Activated CD4-positive, alpha-beta T cell treated with anti-CD3 and anti-CD28 coated beads, Interleukin-2, amount 10 ng/mL, durations not matched to agents 7 days and 5 days (primary cell): ENCODE results near the gene KCNMA1. TPM values are rescaled to one million over a fixed set of nuclear protein-coding genes. Genes with fewer than 3 reads are reported as not detected.

Source experiments
- CTCF ChIA-PET: fragments of 350-600 bp; sonication (Branson Sonifier 250); formaldehyde crosslinking; loops from one replicate; lab custom pipeline; 2021; ENCODE audit warnings: antibody characterized with exemption; lab: Charles Lee
- POLR2A ChIA-PET: fragments of 350-600 bp; sonication (Branson Sonifier 250); formaldehyde crosslinking; loops from one replicate; lab custom pipeline; 2021; ENCODE audit warnings: antibody characterized with exemption; lab: Charles Lee
- DNase-seq: peaks from one replicate; pipeline ENCODE4 v3.0.0-alpha.2; 2020
- H3K27ac Mint-ChIP-seq: one replicate; pipeline ENCODE4 v1.8.0; 2021; ENCODE audit warnings: mild to moderate bottlenecking, moderate library complexity, mixed read lengths
- H3K27me3 Mint-ChIP-seq: one replicate; pipeline ENCODE4 v1.8.0; 2021; ENCODE audit warnings: mixed read lengths
- H3K36me3 Mint-ChIP-seq: one replicate; pipeline ENCODE4 v1.8.0; 2021; ENCODE audit warnings: low read depth, mixed read lengths
- H3K4me1 Mint-ChIP-seq: one replicate; pipeline ENCODE4 v1.8.0; 2021; ENCODE audit warnings: mixed read lengths
- H3K4me3 Mint-ChIP-seq: one replicate; pipeline ENCODE4 v1.8.0; 2021; ENCODE audit warnings: mild to moderate bottlenecking, moderate library complexity, mixed read lengths
- H3K9me3 Mint-ChIP-seq: one replicate; pipeline ENCODE4 v1.8.0; 2021; ENCODE audit warnings: mixed read lengths
- total RNA-seq, 2 experiments: library from RNA; stranded (reverse); gene quantifications; one replicate each; pipeline ENCODE4 v1.2.3, GENCODE V29; 2021

KCNMA1 gene
- total RNA-seq, 2 experiments from 2014 or later = not detected

DNA sequence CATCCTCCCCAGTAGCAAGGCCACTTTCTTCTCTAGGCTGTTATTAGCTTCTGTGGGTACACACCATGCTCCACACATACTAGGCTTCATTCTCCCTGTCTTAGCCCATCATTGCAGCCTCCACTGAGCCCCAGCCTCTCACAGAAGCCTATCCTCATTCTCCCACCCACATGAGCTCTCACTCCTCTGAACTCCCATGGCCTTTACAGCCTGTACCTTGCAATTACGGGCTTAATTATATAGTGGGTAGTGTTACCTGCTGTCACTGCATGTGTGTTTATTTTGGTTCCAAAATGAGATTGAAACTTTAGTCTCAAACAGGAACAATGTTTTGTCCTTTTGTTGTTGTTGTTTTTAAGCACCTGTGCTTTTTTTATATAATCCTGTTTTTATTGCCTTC, 460.0 kb downstream of the KCNMA1 start:
- Mint-ChIP-seq H3K36me3 (no peaks in the 10 kb centered on the region), H3K27ac (no peak overlapping the region), H3K4me1 (no peaks in the 10 kb centered on the region), H3K27me3 (no peaks in the 10 kb centered on the region), H3K9me3 (no peaks in the 10 kb centered on the region), H3K4me3 (no peak overlapping the region)
- no peak for DNase-seq
- CTCF ChIA-PET = interaction anchor here (0.5 kb wide), 1 partner anchor 329 kb away, joined by 4 read pairs; no protein-coding TSS in a partner anchor
- POLR2A ChIA-PET = no interaction called here

DNA sequence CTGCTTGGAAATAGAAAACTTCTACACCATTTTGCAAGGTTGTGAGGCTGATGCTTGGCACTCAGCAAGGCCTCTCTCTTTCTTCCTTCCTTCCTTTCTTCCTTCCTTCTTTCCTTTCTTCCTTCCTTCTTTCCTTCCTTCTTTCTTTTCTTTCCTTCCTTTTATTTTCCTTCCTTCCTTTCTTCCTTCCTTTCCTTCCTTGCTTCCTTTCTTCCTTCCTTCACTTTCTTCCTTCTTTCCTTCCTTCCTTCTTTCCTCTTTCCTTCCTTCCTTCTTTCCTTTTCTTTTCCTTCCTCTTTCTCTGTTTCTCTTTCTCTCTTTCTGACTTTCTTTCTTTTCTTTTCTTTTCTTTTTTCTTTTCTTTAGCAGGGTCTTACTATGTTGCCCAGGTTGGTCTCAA, 460.4 kb downstream of the KCNMA1 start:
- Mint-ChIP-seq H3K27ac (no peak overlapping the region), H3K4me1 (no peaks in the 10 kb centered on the region), H3K27me3 (no peaks in the 10 kb centered on the region), H3K9me3 (no peaks in the 10 kb centered on the region), H3K36me3 (no peaks in the 10 kb centered on the region), H3K4me3 (no peak overlapping the region)
- no peak for DNase-seq
- CTCF ChIA-PET = interaction anchor here (0.5 kb wide), 1 partner anchor 330 kb away, joined by 4 read pairs; no protein-coding TSS in a partner anchor
- POLR2A ChIA-PET = no interaction called here

- Mint-ChIP-seq H3K4me1 (no peaks in the 10 kb centered on the region), H3K36me3 (no peaks in the 10 kb centered on the region), H3K9me3 (no peaks in the 10 kb centered on the region), H3K4me3 (no peak overlapping the region), H3K27ac (no peak overlapping the region), H3K27me3 (no peaks in the 10 kb centered on the region)
- ChIA-PET POLR2A (no interaction called here), CTCF (interaction anchor here (0.7 to 1.2 kb wide), 2 partner anchors 10 to 465 kb away, joined by 3 read pairs; no protein-coding TSS in a partner anchor)
- no peak for DNase-seq
Measured at GRCh38 chr10:77176232-77176631, 461.4 kb downstream of the KCNMA1 start.

GRCh38 chr10:77175631-77176222, 461.9 kb downstream of the KCNMA1 start:
- H3K36me3 Mint-ChIP-seq = no peaks in the 10 kb centered on the region
- no peaks in the 10 kb centered on the region for H3K9me3 Mint-ChIP-seq
- no peaks in the 10 kb centered on the region for H3K4me1 Mint-ChIP-seq
- CTCF ChIA-PET = interaction anchor here (1.0 to 1.2 kb wide), 2 partner anchors 466 to 472 kb away, joined by 3 read pairs; no protein-coding TSS in a partner anchor
- H3K4me3 Mint-ChIP-seq = no peak overlapping the region
- POLR2A ChIA-PET = no interaction called here
- no peak overlapping the region for H3K27ac Mint-ChIP-seq
- H3K27me3 Mint-ChIP-seq = no peaks in the 10 kb centered on the region
- DNase-seq = no peak

- ChIA-PET CTCF (interaction anchor here (0.8 to 1.4 kb wide), 2 partner anchors 467 to 537 kb away, joined by 3 to 5 read pairs; no protein-coding TSS in a partner anchor), POLR2A (no interaction called here)
- DNase-seq = peak; percentile 77
- Mint-ChIP-seq H3K4me1 (no peaks in the 10 kb centered on the region), H3K27me3 (no peaks in the 10 kb centered on the region), H3K4me3 (no peak overlapping the region), H3K36me3 (no peaks in the 10 kb centered on the region), H3K9me3 (no peaks in the 10 kb centered on the region), H3K27ac (no peak overlapping the region)
Measured at GRCh38 chr10:77173615-77174461, 463.8 kb downstream of the KCNMA1 start.

DNA sequence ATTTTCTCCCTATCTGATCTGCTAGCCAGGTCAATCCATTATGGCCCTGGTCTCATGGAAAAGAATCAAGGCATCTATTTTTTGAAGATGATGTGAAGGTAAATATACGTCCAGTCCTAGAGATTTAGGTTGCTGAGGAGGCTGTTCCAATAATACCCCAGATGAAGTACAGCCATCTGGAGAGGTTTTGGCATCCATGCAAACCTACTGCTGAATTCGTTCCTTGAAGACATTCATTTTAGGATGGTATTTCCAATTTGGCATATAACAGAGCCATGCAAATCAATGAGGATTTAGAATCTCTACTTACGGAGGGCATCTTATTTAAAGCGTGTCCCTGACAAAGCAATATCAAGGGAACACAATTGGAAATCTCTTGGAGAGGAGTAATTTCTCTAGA, 465.5 kb downstream of the KCNMA1 start:
- no peaks in the 10 kb centered on the region for H3K9me3 Mint-ChIP-seq
- H3K4me3 Mint-ChIP-seq = no peak overlapping the region
- ChIA-PET POLR2A (no interaction called here), CTCF (interaction anchor here (1.5 kb wide), 1 partner anchor 475 kb away, joined by 3 read pairs; no protein-coding TSS in a partner anchor)
- H3K27ac Mint-ChIP-seq = no peak overlapping the region
- DNase-seq = no peak
- H3K36me3 Mint-ChIP-seq = no peaks in the 10 kb centered on the region
- H3K4me1 Mint-ChIP-seq = no peaks in the 10 kb centered on the region
- H3K27me3 Mint-ChIP-seq = peaks cover 5% of the 10 kb centered on the region

DNA sequence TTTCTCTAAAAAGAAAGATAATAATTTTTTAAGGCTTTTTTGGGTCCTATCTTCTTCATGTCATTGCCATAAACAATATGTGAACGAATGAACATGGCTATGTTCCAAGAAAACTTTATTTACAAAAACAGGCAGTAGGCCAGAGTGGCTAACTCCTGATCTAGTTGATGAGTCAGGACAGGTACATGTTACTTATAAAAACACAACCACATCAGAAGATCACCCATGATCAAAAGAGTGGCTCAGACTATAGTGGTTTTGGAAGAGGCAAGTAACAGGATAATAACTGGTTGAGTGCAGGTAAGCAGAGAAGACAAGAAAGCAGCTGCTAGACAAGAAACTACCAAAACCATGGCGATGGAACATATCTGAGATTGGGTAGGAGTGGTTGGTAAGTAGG, 468.7 kb downstream of the KCNMA1 start:
- CTCF ChIA-PET = interaction anchor here (0.7 to 2.1 kb wide), 2 partner anchors 7 to 542 kb away, joined by 3 to 6 read pairs; no protein-coding TSS in a partner anchor
- no peaks in the 10 kb centered on the region for H3K36me3 Mint-ChIP-seq
- DNase-seq = no peak
- H3K9me3 Mint-ChIP-seq = no peaks in the 10 kb centered on the region
- POLR2A ChIA-PET = no interaction called here
- H3K27me3 Mint-ChIP-seq = peaks cover 22% of the 10 kb centered on the region
- no peak overlapping the region for H3K4me3 Mint-ChIP-seq
- no peak overlapping the region for H3K27ac Mint-ChIP-seq
- peaks cover 2% of the 10 kb centered on the region for H3K4me1 Mint-ChIP-seq

DNA sequence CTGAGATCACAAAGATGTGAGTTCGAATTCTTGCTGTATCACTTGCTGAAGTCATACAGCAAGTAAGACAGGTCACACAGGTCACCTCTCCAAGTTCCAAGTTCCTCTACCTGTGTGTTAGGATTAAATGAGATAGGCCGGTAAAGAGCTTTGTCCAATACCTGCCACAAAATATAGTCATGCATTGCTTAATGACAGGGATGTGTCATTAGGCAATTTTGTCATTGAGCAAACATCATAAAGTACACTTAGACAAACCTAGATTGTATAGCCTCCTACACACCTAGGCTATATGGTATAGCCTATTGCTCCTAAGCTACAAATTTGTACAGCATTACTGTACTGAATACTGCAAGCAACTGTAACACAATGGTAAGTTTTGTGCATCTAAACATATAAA, 469.4 kb downstream of the KCNMA1 start:
- H3K4me1 Mint-ChIP-seq = peaks cover 2% of the 10 kb centered on the region
- POLR2A ChIA-PET = interaction anchor here (0.6 kb wide), 1 partner anchor 28 kb away, joined by 5 read pairs; no protein-coding TSS in a partner anchor
- peaks cover 26% of the 10 kb centered on the region for H3K27me3 Mint-ChIP-seq
- H3K9me3 Mint-ChIP-seq = no peaks in the 10 kb centered on the region
- H3K27ac Mint-ChIP-seq = no peak overlapping the region
- H3K36me3 Mint-ChIP-seq = no peaks in the 10 kb centered on the region
- CTCF ChIA-PET = interaction anchor here (0.5 to 2.1 kb wide), 2 partner anchors 475 to 543 kb away, joined by 5 to 6 read pairs; no protein-coding TSS in a partner anchor
- DNase-seq = no peak
- H3K4me3 Mint-ChIP-seq = no peak overlapping the region

DNA sequence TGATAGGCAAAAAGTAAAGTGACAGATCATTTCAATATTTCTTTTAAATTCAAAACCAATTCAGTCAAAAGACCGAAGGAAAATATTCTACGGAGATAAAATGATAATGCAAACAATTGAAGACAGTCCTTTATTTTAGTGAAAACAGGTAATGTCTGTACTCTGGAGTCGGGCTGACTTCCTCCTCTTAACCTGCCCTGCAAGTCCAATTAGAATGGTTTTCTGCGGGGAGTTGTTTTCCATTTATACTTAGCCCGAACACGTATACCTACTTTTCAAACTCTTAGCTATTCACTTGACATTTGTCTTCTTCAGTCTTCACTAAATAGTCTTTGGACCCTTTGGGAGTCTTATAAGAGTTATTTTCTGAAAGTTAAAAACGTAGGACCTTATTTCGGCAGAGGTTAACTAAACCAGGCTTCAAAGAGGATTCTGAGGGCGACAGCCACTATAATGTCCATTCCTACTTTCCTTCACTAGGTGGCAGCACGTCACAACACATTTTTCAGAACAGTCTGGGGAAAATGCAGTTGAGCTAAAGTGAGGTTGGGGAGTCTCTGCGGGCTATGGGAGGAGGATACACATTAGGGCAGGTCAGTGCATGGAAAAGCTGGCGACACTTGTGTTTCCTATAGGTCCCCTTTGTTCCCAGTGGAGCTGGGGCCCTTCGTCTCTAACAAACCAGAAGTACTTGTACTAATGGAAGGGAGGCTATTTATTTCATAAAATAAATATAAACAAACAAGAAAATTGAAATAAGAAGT, 472.0 kb downstream of the KCNMA1 start:
- H3K27me3 Mint-ChIP-seq = peaks cover 26% of the 10 kb centered on the region
- H3K9me3 Mint-ChIP-seq = no peaks in the 10 kb centered on the region
- H3K36me3 Mint-ChIP-seq = no peaks in the 10 kb centered on the region
- ChIA-PET POLR2A (no interaction called here), CTCF (interaction anchor here (0.6 to 1.4 kb wide), 3 partner anchors 11 to 546 kb away, joined by 3 to 4 read pairs (median 3); no protein-coding TSS in a partner anchor)
- H3K4me3 Mint-ChIP-seq = no peak overlapping the region
- no peak overlapping the region for H3K27ac Mint-ChIP-seq
- peaks cover 2% of the 10 kb centered on the region for H3K4me1 Mint-ChIP-seq
- peak; percentile 48 for DNase-seq

- no peak overlapping the region for H3K4me3 Mint-ChIP-seq
- ChIA-PET POLR2A (no interaction called here), CTCF (interaction anchor here (1.4 kb wide), 1 partner anchor 14 kb away, joined by 3 read pairs; no protein-coding TSS in a partner anchor)
- no peak overlapping the region for H3K27ac Mint-ChIP-seq
- no peaks in the 10 kb centered on the region for H3K9me3 Mint-ChIP-seq
- peaks cover 2% of the 10 kb centered on the region for H3K4me1 Mint-ChIP-seq
- no peaks in the 10 kb centered on the region for H3K36me3 Mint-ChIP-seq
- no peak for DNase-seq
- H3K27me3 Mint-ChIP-seq = peaks cover 27% of the 10 kb centered on the region
Measured at GRCh38 chr10:77164616-77165311, 472.8 kb downstream of the KCNMA1 start.

- DNase-seq = no peak
- H3K27me3 Mint-ChIP-seq = peaks cover 30% of the 10 kb centered on the region
- no peaks in the 10 kb centered on the region for H3K36me3 Mint-ChIP-seq
- POLR2A ChIA-PET = no interaction called here
- peaks cover 2% of the 10 kb centered on the region for H3K4me1 Mint-ChIP-seq
- H3K9me3 Mint-ChIP-seq = no peaks in the 10 kb centered on the region
- H3K4me3 Mint-ChIP-seq = no peak overlapping the region
- no peak overlapping the region for H3K27ac Mint-ChIP-seq
- CTCF ChIA-PET = no interaction called here
Measured at GRCh38 chr10:77163670-77164348, 473.8 kb downstream of the KCNMA1 start.
